ENCODE data around the gene KIAA0232. TPM values are rescaled to one million over a fixed set of nuclear protein-coding genes. Genes with fewer than 3 reads are reported as not detected.

Gene KIAA0232
- polyA plus RNA-seq, 1 donor from 2014 or later, result 57.6 TPM

DNA sequence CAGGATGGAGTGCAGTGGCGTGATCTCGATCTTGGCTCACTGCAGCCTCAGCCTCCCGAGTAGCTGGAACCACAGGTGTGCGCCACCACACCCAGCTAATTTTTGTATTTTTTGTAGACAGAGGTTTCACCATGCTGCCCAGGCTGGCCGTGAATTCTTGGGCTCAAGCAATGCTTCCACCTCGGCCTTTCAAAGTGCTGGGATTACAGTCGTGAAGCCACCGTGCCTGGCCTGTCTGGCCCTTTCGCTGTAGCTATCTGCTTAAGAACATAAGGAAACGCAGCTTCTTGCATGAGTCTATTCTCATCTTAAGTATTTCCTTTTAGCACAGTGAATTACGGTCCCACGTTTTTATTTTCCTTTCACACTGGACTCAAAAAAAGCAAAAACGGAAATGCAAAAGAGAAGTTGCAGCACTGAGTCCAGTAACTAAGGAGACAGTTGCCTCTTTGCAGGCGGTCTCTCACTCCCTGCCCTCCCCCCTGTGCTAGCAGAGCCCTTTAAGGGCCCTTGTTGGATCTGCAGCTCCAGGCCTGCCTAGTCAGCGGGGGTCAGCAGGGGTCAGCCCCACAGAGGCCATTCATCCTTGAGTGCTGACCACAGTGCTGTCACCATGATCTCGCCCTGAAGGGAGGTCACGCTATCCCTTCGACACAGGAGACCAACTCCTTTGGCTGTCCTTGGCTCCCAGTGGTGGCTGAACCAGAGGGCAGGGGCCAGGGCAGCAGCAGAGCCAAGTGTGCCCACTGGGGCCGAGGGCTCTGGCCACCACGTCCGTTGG is 105.3 kb downstream of the KIAA0232 start:
- H3K9me2 ChIP-seq (ENCODE audit: insufficient read depth, low read length), result no peaks in the 10 kb centered on the region
- no peaks in the 10 kb centered on the region for H3F3A ChIP-seq (ENCODE audit: insufficient read depth, low read length, poor library complexity, severe bottlenecking)
- TF ChIP-seq, protein P1, sequence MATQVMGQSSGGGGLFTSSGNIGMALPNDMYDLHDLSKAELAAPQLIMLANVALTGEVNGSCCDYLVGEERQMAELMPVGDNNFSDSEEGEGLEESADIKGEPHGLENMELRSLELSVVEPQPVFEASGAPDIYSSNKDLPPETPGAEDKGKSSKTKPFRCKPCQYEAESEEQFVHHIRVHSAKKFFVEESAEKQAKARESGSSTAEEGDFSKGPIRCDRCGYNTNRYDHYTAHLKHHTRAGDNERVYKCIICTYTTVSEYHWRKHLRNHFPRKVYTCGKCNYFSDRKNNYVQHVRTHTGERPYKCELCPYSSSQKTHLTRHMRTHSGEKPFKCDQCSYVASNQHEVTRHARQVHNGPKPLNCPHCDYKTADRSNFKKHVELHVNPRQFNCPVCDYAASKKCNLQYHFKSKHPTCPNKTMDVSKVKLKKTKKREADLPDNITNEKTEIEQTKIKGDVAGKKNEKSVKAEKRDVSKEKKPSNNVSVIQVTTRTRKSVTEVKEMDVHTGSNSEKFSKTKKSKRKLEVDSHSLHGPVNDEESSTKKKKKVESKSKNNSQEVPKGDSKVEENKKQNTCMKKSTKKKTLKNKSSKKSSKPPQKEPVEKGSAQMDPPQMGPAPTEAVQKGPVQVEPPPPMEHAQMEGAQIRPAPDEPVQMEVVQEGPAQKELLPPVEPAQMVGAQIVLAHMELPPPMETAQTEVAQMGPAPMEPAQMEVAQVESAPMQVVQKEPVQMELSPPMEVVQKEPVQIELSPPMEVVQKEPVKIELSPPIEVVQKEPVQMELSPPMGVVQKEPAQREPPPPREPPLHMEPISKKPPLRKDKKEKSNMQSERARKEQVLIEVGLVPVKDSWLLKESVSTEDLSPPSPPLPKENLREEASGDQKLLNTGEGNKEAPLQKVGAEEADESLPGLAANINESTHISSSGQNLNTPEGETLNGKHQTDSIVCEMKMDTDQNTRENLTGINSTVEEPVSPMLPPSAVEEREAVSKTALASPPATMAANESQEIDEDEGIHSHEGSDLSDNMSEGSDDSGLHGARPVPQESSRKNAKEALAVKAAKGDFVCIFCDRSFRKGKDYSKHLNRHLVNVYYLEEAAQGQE (IDR thresholded peaks at IDR 0.05; ENCODE audit: borderline replicate concordance), result no peak
- TF ChIP-seq EZH2 (IDR thresholded peaks at IDR 0.05; ENCODE audit: borderline replicate concordance, insufficient read depth, low read length, poor library complexity, severe bottlenecking), result no peak
- no peak for TF ChIP-seq POLR2AphosphoS5 (IDR thresholded peaks at IDR 0.05)
- TF ChIP-seq EP300 (conservative IDR thresholded peaks at IDR 0.05; ENCODE audit: poor library complexity, severe bottlenecking), result no peak
- TF ChIP-seq RAD21 (conservative IDR thresholded peaks at IDR 0.05), result no peak
- TF ChIP-seq, protein P2, sequence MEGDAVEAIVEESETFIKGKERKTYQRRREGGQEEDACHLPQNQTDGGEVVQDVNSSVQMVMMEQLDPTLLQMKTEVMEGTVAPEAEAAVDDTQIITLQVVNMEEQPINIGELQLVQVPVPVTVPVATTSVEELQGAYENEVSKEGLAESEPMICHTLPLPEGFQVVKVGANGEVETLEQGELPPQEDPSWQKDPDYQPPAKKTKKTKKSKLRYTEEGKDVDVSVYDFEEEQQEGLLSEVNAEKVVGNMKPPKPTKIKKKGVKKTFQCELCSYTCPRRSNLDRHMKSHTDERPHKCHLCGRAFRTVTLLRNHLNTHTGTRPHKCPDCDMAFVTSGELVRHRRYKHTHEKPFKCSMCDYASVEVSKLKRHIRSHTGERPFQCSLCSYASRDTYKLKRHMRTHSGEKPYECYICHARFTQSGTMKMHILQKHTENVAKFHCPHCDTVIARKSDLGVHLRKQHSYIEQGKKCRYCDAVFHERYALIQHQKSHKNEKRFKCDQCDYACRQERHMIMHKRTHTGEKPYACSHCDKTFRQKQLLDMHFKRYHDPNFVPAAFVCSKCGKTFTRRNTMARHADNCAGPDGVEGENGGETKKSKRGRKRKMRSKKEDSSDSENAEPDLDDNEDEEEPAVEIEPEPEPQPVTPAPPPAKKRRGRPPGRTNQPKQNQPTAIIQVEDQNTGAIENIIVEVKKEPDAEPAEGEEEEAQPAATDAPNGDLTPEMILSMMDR (IDR thresholded peaks at IDR 0.05; ENCODE audit: poor library complexity, severe bottlenecking), result no peak
- TF ChIP-seq MXI1 (conservative IDR thresholded peaks at IDR 0.05; ENCODE audit: poor library complexity, severe bottlenecking), result no peak
- no peak for TF ChIP-seq TAF1 (IDR thresholded peaks at IDR 0.05; ENCODE audit: low read depth)
- TF ChIP-seq SMC3 (conservative IDR thresholded peaks at IDR 0.05; ENCODE audit: poor library complexity), result no peak
- H3K36me3 ChIP-seq (ENCODE audit: insufficient read depth, low read length), result peaks cover 5% of the 10 kb centered on the region
- H3K79me2 ChIP-seq (replicated peaks; ENCODE audit: insufficient read depth, low read length), result no peaks in the 10 kb centered on the region
- H3K9ac ChIP-seq (ENCODE audit: low read length), result no peak overlapping the region
- no peaks in the 10 kb centered on the region for H4K20me1 ChIP-seq (ENCODE audit: insufficient read depth)
- H3K27me3 ChIP-seq (ENCODE audit: insufficient read depth, low read depth, low read length), result no peaks in the 10 kb centered on the region
- H2AFZ ChIP-seq (ENCODE audit: low read depth, low read length), result no peak overlapping the region
- no peak overlapping the region for H3K4me3 ChIP-seq (ENCODE audit: low read length)
- no peak overlapping the region for H3K27ac ChIP-seq (ENCODE audit: low read length)
- no peak overlapping the region for H3K4me2 ChIP-seq (ENCODE audit: low read length)
- no peaks in the 10 kb centered on the region for H3K9me3 ChIP-seq (ENCODE audit: low read length)

DNA sequence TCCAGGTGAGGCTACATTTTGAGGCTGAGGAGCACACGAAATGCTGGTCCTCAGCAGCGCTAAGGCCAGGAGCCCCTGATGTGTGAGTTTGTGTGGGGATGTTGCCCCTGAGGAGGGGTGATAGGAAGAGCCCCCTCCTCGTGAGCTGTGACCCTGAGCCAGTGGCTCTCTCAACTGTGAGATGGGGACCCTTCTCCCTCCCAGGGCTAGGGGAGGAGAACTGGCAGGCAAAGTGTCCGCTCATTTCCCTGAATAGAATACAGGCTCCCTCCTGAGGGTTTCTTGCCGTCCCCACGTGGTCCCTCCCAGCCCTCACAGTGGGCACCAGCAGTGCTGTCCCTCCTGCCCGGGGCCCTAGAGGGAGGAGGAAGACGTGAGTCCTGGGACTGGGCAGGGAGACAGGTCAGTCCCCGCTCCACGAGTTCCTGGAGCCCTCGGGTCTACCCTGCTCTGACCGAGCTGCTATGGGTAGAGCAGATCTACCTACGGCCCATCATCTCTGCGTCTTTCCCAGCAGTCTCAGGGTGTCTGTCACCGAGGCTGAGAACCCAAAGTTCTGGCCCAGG is 106.1 kb downstream of the KIAA0232 start:
- no peaks in the 10 kb centered on the region for H3K79me2 ChIP-seq (replicated peaks; ENCODE audit: insufficient read depth, low read length)
- no peaks in the 10 kb centered on the region for H3K9me2 ChIP-seq (ENCODE audit: insufficient read depth, low read length)
- TF ChIP-seq SMC3 (conservative IDR thresholded peaks at IDR 0.05; ENCODE audit: poor library complexity) (no peak), TAF1 (IDR thresholded peaks at IDR 0.05; ENCODE audit: low read depth) (no peak), MXI1 (conservative IDR thresholded peaks at IDR 0.05; ENCODE audit: poor library complexity, severe bottlenecking) (no peak), EP300 (conservative IDR thresholded peaks at IDR 0.05; ENCODE audit: poor library complexity, severe bottlenecking) (no peak), EZH2 (IDR thresholded peaks at IDR 0.05; ENCODE audit: borderline replicate concordance, insufficient read depth, low read length, poor library complexity, severe bottlenecking) (no peak), RAD21 (conservative IDR thresholded peaks at IDR 0.05) (no peak), POLR2AphosphoS5 (IDR thresholded peaks at IDR 0.05) (no peak)
- TF ChIP-seq, protein P2 (IDR thresholded peaks at IDR 0.05; ENCODE audit: poor library complexity, severe bottlenecking), result no peak
- TF ChIP-seq, protein P1 (IDR thresholded peaks at IDR 0.05; ENCODE audit: borderline replicate concordance), result no peak
- no peak overlapping the region for H3K4me2 ChIP-seq (ENCODE audit: low read length)
- no peaks in the 10 kb centered on the region for H4K20me1 ChIP-seq (ENCODE audit: insufficient read depth)
- H3K27me3 ChIP-seq (ENCODE audit: insufficient read depth, low read depth, low read length), result no peaks in the 10 kb centered on the region
- H3K27ac ChIP-seq (ENCODE audit: low read length), result no peak overlapping the region
- no peak overlapping the region for H2AFZ ChIP-seq (ENCODE audit: low read depth, low read length)
- no peak overlapping the region for H3K9ac ChIP-seq (ENCODE audit: low read length)
- no peak overlapping the region for H3K4me3 ChIP-seq (ENCODE audit: low read length)
- H3F3A ChIP-seq (ENCODE audit: insufficient read depth, low read length, poor library complexity, severe bottlenecking), result no peaks in the 10 kb centered on the region
- H3K9me3 ChIP-seq (ENCODE audit: low read length), result no peaks in the 10 kb centered on the region
- H3K36me3 ChIP-seq (ENCODE audit: insufficient read depth, low read length), result peaks cover 5% of the 10 kb centered on the region

Data from neural cell (in vitro differentiated cells).